CD4-positive, alpha-beta T cell treated with Interleukin-10 for 1 hour (primary cell): ENCODE data around the gene TTLL3.

Experiments used
- DNase-seq: peaks from one replicate; pipeline ENCODE4 v3.0.0-alpha.2; 2020

TTLL3 gene

DNA sequence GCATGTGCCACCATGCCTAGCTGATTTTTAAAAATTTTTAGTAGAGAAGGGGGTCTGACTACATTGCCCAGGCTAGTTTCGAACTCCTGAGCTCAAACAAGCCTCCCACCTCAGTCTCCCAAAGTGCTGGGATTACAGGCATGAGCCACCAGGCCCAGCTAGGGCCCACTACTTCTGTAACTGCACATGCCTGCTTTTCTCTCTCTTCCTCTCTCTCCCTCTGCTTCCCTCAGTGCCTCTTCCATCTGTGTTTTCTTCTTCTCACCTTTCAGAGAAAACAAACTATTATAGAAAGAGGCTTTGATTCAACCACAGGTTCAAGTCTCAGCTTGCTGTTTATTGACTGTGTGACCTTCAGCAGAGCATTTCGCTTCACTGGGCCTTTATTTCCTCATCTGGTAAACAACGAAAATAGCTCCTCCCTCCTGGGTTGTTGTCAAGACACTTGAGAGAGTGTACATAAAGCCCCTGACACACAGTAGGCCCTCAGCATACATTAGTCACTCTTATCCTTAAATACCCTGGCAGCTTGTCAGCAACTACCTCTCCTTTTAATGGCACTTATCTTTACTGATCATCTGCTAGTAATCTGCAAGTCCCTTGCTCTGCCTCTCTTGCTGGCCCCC lies 28.0 kb upstream of the TTLL3 start:
- DNase-seq: no peak

DNA sequence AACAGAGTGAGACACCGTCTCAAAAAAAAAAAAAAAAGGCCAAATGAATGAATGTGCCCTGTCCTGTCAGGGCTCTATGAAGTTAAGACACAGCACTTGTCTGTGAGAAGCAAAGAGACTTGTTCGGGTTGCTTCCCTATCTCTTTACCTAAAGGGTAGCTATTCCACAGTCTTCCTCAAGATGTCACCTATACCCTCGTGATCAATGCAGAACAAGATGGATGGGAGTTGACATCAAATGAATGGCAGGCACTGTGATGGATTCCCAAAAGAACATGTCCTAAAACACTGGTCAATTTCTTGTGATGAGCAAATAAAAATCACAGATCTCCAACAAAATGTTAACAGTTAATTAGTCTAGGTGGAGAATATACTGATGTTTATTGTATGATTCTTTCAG lies 27.3 kb upstream of the TTLL3 start:
- DNase-seq: peak; percentile 30

DNA sequence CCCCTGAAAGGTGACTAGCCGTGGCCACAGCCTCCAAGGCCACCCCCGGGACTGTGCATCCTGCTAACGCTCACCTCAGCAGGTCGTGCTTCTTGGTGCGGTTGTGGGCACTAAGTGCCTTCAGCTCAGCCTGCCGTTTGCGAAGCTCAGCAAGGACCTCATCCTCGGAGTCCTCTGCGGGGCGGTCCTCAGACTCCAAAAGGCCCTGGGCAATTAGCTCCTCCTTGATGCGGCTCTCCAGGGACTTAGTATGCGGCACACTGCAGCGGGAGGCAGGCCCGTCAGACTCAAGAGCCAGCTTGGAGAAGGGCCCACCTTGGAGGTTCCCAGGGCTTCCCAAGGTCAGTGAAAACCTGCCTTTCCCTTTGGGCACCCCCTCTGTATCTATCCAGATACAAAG lies 26.1 kb upstream of the TTLL3 start:
- DNase-seq: no peak

DNA sequence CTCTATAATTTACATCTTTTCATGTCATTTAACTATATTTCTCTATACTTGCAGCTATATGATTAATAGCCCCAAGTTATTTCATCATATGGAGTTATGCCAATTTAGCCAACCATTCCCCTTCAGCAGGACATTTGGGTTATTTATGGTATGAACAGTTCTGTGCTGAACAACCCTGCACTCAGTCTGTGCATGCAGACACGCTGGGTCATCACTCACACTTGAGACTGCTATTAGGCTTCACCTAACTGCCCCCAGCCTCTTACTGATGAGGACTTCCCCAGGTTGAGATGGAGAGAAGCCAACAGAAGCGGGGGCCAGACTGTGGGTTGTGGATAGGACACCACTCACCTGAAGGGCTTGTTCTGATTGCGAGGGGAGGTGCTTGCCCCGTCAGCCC lies 25.1 kb upstream of the TTLL3 start:
- no peak for DNase-seq

GRCh38 chr3:9785602-9786001 lies 24.5 kb upstream of the TTLL3 start:
- no peak for DNase-seq

GRCh38 chr3:9786209-9786739 lies 23.8 kb upstream of the TTLL3 start:
- DNase-seq: no peak

DNA sequence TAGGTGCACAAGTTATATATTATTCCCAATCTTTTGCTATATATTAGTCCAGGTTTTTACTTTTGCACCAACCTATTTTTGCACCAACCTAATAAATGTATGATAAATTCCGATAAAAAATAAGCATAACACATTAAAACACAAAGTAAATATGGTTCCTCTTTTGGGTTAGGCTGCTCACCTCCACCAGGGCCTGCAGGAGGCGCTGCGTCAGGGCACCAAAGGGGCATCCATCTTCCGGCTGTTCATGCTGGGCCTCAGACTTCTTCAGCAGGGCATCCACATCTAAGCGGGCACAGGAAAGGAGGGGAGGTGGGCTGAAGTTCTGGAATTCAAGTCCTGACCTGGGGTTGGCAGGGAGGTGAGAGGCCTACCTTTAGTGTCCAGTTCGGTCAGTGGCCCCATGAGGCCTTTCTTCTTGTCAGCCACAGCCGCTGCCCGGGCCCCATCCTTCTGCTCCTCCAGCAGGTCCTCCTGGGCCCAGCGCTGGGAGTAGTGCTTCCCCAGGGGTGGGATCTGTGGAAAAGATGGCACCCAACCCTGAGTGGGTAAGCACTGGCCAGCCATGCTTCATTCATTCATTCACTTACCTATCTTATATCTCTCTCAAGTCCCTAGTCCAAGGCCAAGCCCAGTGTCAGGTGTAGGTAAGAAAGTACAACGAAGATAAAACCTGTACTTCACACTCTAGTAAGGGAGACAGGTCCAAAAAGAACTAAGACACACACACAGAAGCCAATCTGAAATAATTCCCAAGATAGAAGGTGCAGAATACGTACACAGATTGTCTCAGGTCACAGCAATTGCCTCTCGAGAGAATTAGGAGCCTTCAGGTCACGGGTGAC lies 23.0 kb upstream of the TTLL3 start:
- peak; percentile 19 for DNase-seq

DNA sequence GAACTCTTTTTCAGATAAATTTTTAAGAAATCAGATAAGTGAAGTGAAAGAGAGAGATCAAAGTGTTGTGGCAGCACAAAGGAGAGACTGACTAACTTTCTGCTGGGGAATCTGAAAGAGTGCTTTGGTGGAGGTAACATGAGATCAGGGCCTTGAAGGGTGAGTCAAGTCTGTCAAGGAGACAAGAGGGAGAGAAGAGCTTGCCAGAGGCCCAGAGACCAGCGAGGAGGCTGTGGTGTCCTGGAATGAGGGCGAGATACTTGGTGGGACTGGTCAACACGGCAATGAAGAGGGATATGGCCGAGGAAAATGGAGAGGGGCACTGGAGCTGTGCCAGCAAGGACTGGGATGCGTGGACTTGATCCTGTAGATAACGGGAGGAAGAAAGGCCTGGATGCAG lies 22.3 kb upstream of the TTLL3 start:
- DNase-seq: no peak

DNA sequence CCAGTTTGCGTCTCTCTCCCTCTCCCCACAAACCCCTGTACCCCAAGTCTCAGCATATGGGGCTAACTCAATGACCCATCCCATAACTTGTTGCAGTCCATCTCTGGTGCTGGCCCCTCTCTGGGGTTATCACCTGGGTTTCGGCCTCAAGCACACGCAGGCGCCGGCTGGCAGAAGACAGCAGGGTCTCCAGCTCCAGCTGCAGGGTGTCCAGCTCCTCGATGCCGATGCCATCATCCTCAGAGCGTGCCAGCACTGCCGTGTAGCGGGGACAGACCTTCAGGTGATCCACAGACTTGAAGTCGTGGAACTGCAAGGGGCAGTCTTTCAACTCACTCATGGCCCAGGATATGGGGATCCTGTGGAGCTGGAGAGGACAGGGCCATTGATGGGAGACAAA lies 18.9 kb upstream of the TTLL3 start:
- no peak for DNase-seq

GRCh38 chr3:9791790-9792404 lies 18.2 kb upstream of the TTLL3 start:
- no peak for DNase-seq

- peak; percentile 93 for DNase-seq
Observed at GRCh38 chr3:9792405-9793160, 17.5 kb upstream of the TTLL3 start, which contains the start of the genes ARPC4 and TADA3. Gene ARPC4, plus strand, starts transcription at chr3:9793082. Its CDS starts 40 bp downstream, at chr3:9793122. Gene TADA3, minus strand, starts transcription at chr3:9792473. Its CDS starts 1,007 bp downstream, at chr3:9791466.

GRCh38 chr3:9793161-9793781 lies 16.8 kb upstream of the TTLL3 start:
- DNase-seq: peak; percentile 38

DNA sequence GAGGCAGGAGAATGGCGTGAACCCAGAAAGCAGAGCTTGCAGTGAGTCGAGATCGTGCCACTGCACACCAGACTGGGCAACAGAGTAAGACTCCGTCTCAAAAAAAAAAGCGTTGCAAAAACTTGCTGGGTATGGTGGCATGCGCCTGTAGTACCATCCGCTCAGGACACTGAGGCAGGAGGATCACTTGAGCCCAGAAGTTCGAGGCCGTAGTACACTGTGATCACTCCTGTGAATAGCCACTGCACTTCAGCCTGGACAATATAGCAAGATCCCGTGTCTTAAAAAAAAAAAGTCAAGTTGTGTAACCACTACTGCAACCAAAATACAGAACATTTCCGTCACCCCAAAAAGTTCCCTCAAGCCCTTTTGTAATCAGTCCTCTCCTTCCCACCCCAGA lies 15.7 kb upstream of the TTLL3 start:
- no peak for DNase-seq

GRCh38 chr3:9795207-9795606 lies 14.9 kb upstream of the TTLL3 start:
- no peak for DNase-seq

GRCh38 chr3:9797196-9797945 lies 12.7 kb upstream of the TTLL3 start:
- no peak for DNase-seq

DNA sequence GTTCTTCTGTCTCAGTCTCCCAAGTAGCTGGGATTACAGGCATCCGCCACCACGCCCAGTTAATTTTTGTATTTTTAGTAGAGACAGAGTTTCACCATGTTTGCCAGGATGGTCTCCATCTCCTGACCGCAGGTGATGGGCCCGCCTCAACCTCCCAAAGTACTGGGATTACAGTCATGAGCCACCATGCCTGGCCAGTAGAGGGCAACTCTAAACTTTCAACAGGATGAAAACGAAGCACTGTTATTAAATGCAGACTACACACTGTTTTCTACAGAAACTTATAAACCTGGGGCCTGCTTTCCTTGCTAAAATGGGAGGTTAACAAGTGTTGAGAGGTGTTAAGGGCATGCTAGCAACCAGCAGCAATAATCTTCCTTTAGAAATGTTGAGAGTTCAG lies 9.5 kb upstream of the TTLL3 start:
- DNase-seq: no peak

DNA sequence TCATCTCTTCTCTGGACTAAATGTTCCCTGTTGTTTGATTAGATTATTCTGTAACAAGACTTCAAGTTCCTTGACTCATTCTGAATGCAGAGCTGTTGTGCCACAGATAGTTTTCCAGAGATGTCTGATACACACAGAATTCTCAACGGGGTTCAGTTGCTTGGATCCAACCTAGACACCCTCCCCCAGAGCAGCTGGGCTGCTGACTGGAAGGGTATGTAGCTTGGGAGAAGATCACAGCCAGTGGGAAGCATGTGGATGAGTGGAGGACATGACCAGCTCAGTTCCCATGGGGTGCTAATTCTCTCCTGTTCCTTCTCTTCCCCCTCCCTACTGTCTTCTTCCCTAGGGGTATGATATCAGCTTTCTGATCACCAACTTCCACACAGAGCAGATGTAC lies 6.6 kb upstream of the TTLL3 start:
- no peak for DNase-seq

- DNase-seq: no peak
Observed at GRCh38 chr3:9804996-9805395, 5.1 kb upstream of the TTLL3 start.

DNA sequence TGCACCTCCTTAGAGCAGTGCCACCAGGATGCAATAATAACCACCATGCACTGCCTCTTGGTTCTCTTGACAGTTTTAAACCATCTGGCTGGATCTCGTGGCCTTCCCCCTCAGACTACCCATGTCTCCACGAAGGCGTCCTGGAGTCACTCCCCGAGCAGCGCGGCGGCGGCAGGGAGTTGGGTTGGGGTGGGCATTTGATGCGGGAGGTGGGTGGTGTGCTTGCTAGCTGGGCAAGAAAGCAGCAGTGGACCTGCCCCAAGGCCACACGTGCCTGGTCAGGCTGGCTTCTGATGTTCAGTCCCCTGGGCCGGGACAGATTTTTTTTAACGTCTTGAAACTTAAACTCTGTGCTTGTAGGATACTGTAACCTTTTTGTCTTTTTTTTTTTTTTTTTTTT lies 3.9 kb upstream of the TTLL3 start:
- DNase-seq: no peak

DNA sequence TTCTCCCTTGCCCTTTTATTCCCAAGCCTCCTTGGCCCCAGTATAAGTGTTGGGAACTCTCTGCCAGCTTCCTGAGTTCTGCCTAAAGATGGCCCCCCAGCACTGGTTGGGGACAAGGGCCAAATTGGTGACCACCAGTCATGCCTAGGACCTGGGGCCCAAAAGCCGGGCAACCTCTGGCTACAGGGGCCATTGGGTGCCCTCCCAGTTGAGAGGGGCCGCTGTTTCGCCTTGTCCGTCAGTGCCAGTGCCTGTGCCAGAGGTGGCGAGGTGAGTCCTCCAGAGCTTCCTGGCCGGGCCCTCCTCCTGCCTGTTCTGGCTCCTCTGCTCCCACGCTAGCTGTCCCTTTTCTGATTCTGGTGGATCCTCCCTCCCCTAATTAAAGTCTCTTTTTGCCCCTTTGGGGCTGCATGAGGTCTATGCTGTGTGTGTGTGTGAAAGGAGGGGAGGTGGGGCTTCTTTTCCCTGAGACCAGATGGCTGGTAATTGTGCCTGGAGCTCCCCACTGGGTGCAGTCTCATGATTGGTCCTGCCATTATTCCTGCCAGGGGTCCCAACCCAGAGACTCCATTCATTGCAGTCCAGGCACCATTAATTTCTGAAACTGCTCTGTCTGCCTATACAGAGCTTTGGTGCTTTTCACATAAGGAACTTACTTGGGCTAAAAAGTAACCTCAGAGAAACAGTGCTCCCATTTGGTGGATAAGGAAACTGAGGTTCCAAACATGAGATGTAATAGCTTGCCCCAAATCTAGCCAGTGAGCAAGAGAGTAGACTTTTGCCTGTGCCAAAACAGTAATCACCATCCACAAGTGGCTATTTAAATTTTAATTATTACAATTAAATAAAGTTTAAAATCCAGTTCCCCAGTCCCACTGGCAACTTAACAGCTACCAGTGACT lies 3.1 kb upstream of the TTLL3 start:
- no peak for DNase-seq

- no peak for DNase-seq
Observed at GRCh38 chr3:9807981-9808344, 2.1 kb upstream of the TTLL3 start.
